ENCODE results near the gene CD7. TPM values are rescaled to one million over a fixed set of nuclear protein-coding genes. Genes with fewer than 3 reads are reported as not detected.

CD7 gene
- polyA plus RNA-seq, 1 of the 3 experiments (the other 2 are of a cell fraction) = 0.07 TPM

DNA sequence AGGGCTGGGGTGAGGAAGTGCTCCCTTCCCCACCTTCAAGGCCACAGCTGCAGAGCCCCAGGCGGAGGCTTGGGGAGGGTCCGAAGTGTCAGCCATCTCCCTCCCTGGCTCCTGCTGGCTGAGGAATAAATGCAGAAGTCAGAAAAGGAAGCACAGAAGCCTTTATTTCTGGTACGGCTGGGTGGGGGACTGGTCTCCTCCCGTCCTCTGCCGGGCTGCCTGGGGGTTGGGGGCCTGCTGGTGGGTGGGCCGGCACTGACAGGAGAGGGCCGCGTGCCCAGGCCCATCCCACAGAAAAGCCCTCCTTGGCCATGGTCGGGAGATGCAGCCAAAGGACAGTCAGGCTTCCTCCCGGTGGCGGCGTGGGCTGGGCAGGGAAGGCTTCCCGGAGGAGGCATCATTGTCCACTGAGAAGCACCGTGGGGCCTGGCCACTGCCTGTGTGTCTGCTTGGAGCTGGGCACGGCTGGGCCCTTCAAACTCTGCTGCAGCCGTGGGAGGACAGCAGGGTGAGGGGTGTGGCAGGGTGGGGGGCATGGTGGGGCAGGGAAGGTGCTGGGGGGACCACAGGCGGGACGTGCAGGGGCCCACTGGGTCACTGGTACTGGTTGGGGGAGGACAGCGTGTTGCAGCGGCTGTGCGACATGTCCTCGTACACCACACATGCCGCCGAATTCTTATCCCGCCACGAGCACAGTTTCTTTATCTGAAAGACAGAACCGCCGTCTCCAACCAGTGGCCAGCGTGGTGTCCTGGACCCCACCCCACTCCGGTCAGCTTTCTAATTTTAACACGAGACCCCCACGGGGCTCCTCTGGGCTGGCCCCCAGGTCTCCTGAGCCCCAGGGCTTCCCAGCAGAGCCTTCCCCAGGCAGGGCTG is 2.4 kb downstream of the CD7 start:
- H4K20me1 ChIP-seq (ENCODE audit: insufficient read depth) = no peaks in the 10 kb centered on the region
- H3K79me2 ChIP-seq (ENCODE audit: insufficient read depth) = no peaks in the 10 kb centered on the region
- H3K4me2 ChIP-seq = no peak overlapping the region
- ChIA-PET CTCF (interaction anchor here (1.1 to 2.5 kb wide), 3 partner anchors 13 to 79 kb away, joined by 4 to 13 read pairs (median 6); no protein-coding TSS in a partner anchor), POLR2A (no interaction called here)
- H3K36me3 ChIP-seq (replicated peaks in 1 of 2; ENCODE audit: control insufficient read depth in 1 of 2, insufficient read depth in 2 of 2, low read length in 1 of 2) = no peaks in the 10 kb centered on the region
- TF ChIP-seq GATA2 (CRISPR knock-in tag; IDR thresholded peaks at IDR 0.05) (no peak), POLR2AphosphoS5 (IDR thresholded peaks at IDR 0.05; ENCODE audit: low read depth, low read length) (no peak), TEAD4 (IDR thresholded peaks at IDR 0.05; ENCODE audit: borderline replicate concordance, insufficient read depth) (no peak), EP300 (IDR thresholded peaks at IDR 0.05; ENCODE audit: borderline replicate concordance in 1 of 2, low read depth in 1 of 2, low read length in 1 of 2) (no peak), SMC3 (IDR thresholded peaks at IDR 0.05; ENCODE audit: low read depth, low read length) (no peak), MXI1 (IDR thresholded peaks at IDR 0.05; ENCODE audit: low read depth, low read length) (no peak)
- TF ChIP-seq, protein P1, sequence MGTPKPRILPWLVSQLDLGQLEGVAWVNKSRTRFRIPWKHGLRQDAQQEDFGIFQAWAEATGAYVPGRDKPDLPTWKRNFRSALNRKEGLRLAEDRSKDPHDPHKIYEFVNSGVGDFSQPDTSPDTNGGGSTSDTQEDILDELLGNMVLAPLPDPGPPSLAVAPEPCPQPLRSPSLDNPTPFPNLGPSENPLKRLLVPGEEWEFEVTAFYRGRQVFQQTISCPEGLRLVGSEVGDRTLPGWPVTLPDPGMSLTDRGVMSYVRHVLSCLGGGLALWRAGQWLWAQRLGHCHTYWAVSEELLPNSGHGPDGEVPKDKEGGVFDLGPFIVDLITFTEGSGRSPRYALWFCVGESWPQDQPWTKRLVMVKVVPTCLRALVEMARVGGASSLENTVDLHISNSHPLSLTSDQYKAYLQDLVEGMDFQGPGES (IDR thresholded peaks at IDR 0.05; ENCODE audit: low read depth, low read length) = no peak
- TF ChIP-seq, protein P2, sequence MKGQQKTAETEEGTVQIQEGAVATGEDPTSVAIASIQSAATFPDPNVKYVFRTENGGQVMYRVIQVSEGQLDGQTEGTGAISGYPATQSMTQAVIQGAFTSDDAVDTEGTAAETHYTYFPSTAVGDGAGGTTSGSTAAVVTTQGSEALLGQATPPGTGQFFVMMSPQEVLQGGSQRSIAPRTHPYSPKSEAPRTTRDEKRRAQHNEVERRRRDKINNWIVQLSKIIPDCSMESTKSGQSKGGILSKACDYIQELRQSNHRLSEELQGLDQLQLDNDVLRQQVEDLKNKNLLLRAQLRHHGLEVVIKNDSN (IDR thresholded peaks at IDR 0.05; ENCODE audit: borderline replicate concordance, low read depth) = no peak
- TF ChIP-seq, protein P3, sequence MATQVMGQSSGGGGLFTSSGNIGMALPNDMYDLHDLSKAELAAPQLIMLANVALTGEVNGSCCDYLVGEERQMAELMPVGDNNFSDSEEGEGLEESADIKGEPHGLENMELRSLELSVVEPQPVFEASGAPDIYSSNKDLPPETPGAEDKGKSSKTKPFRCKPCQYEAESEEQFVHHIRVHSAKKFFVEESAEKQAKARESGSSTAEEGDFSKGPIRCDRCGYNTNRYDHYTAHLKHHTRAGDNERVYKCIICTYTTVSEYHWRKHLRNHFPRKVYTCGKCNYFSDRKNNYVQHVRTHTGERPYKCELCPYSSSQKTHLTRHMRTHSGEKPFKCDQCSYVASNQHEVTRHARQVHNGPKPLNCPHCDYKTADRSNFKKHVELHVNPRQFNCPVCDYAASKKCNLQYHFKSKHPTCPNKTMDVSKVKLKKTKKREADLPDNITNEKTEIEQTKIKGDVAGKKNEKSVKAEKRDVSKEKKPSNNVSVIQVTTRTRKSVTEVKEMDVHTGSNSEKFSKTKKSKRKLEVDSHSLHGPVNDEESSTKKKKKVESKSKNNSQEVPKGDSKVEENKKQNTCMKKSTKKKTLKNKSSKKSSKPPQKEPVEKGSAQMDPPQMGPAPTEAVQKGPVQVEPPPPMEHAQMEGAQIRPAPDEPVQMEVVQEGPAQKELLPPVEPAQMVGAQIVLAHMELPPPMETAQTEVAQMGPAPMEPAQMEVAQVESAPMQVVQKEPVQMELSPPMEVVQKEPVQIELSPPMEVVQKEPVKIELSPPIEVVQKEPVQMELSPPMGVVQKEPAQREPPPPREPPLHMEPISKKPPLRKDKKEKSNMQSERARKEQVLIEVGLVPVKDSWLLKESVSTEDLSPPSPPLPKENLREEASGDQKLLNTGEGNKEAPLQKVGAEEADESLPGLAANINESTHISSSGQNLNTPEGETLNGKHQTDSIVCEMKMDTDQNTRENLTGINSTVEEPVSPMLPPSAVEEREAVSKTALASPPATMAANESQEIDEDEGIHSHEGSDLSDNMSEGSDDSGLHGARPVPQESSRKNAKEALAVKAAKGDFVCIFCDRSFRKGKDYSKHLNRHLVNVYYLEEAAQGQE (IDR thresholded peaks at IDR 0.05; ENCODE audit: low read depth, low read length) = no peak
- TF ChIP-seq, protein P4, sequence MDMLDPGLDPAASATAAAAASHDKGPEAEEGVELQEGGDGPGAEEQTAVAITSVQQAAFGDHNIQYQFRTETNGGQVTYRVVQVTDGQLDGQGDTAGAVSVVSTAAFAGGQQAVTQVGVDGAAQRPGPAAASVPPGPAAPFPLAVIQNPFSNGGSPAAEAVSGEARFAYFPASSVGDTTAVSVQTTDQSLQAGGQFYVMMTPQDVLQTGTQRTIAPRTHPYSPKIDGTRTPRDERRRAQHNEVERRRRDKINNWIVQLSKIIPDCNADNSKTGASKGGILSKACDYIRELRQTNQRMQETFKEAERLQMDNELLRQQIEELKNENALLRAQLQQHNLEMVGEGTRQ (IDR thresholded peaks at IDR 0.05; ENCODE audit: borderline replicate concordance, low read depth, low read length) = no peak
- TF ChIP-seq, protein P5, sequence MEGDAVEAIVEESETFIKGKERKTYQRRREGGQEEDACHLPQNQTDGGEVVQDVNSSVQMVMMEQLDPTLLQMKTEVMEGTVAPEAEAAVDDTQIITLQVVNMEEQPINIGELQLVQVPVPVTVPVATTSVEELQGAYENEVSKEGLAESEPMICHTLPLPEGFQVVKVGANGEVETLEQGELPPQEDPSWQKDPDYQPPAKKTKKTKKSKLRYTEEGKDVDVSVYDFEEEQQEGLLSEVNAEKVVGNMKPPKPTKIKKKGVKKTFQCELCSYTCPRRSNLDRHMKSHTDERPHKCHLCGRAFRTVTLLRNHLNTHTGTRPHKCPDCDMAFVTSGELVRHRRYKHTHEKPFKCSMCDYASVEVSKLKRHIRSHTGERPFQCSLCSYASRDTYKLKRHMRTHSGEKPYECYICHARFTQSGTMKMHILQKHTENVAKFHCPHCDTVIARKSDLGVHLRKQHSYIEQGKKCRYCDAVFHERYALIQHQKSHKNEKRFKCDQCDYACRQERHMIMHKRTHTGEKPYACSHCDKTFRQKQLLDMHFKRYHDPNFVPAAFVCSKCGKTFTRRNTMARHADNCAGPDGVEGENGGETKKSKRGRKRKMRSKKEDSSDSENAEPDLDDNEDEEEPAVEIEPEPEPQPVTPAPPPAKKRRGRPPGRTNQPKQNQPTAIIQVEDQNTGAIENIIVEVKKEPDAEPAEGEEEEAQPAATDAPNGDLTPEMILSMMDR (IDR thresholded peaks at IDR 0.05) = no peak
- no peaks in the 10 kb centered on the region; the same call in 1 of the 2 replicates for H3K27me3 ChIP-seq (ENCODE audit: insufficient read depth)
- DNase-seq = no peak
- 69% methylated on average over 22 of the region's 32 CpGs for WGBS (ENCODE audit: low lambda C conversion rate)
- no peak overlapping the region for H3K9ac ChIP-seq
- no peaks in the 10 kb centered on the region for H3K9me2 ChIP-seq
- H3K4me1 ChIP-seq (ENCODE audit: control insufficient read depth in 1 of 2, insufficient read depth in 2 of 2, low read depth in 1 of 2, low read length in 1 of 2) = peaks cover 0 to under 1% of the 10 kb centered on the region in 2 experiments; a peak in 1 of 4 replicates
- no peak overlapping the region for H3K4me3 ChIP-seq (ENCODE audit: low read depth in 2 of 2, low read length in 1 of 2)
- H3K27ac ChIP-seq (ENCODE audit: low read depth in 2 of 2, low read length in 1 of 2) = no peak overlapping the region
- H3F3A ChIP-seq (replicated peaks; ENCODE audit: insufficient read depth) = peaks cover 19% of the 10 kb centered on the region
- H2AFZ ChIP-seq (ENCODE audit: low read depth) = no peak overlapping the region
- H3K9me3 ChIP-seq = no peaks in the 10 kb centered on the region

Measured in SK-N-SH (cell line).